IPS DF 19.7 (cell line): ENCODE data around the gene ZNF682.
"Not testable (repeated sequence)": the region's sequence is repeated elsewhere in the genome, so short reads cannot be mapped to it uniquely, and the experiment has no call there.

Experiments used
- DNase-seq: peaks from one replicate; pipeline ENCODE4 v3.0.0-alpha.2; 2013; ENCODE audit warnings: low read depth, low spot score

Gene ZNF682

DNA sequence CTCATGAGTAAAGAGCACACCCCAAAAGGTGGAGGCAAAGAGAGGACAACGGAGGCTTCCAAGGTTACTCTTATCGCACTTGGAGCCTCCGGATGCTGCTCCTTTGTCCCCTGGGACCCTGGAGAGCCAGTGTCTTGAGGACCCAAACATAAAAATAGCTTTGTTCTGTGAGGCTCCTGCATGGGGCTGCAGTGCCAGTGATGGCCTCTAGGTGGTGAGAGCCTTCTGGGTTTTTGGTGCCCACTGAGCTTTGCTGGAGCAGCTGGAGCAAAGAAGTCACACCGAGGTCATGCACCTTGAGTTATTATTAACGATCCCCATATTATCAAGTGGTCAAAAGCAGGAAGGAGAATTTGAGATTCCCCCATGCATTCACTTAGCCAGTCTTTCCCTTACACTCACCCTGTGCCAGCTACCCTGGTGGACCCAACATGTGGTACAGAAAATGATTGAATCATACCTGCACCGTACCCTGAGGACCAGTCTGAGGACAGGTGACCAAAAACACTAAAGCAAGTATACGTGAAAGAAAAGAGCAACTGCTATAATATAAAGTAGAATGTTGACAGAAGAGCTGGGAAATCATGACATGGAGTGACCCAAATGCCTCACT, 41.5 kb downstream of the ZNF682 start:
- DNase-seq: peak; percentile 20

GRCh38 chr19:19966862-19967261, 72.4 kb downstream of the ZNF682 start:
- DNase-seq: no peak

- not testable (repeated sequence) for DNase-seq
These were observed 73.2 kb downstream of the ZNF682 start for GRCh38 chr19:19966126-19966525.

- no peak for DNase-seq
These were observed 74.9 kb downstream of the ZNF682 start for GRCh38 chr19:19964416-19964815.

DNA sequence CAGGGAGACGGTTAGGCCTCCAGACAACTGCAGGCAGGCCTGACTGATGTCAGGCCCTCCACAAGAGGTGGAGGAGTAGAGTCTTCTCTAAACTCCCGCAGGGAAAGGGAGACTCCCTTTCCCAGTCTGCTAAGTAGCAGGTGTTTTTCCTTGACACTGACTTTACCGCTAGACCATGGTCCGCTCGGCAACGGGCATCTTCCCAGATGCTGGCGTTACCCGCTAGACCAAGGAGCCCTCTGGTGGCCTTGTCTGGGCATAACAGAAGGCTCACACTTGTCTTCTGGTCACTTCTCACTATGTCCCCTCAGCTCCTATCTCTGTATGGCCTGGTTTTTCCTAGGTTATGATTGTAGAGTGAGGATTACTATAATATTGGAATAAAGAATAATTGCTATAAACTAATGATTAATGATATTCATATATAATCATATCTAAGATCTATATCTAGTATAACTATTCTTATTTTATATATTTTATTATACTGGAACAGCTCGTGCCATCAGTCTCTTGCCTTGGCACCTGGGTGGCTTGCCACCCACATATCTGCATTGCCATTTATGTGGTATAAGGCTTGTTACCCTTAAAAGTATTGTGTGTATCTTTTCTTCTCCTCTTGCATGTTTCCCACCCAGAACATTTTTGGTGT, 80.0 kb downstream of the ZNF682 start:
- peak; percentile 47 for DNase-seq

- DNase-seq: not testable (repeated sequence)
These were observed 81.5 kb downstream of the ZNF682 start for GRCh38 chr19:19957766-19958165.

- DNase-seq: peak; percentile 79
These were observed 82.8 kb downstream of the ZNF682 start for GRCh38 chr19:19956434-19957075.

DNA sequence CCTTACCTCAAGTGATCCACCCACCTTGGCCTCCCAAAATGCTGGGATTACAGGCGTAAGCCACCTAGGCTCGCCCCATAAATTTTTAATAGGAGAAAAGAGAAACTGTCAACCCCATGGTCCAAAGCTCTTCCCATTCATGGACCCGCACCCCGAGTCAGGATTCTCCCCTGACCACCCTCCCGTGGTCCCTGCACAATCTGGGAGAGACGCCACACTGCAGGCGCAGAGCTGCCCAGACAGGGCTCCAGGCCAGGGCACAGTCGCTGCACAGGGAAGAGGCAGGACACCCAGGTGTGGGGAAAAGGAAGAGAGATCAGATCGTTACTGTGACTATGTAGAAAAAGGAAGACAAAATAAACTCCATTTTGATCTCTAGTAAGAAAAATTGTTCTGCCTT, 84.1 kb downstream of the ZNF682 start:
- no peak for DNase-seq
